HG02588 (cell line): Measurements from ENCODE around the gene FLVCR2.
"Not testable (repeated sequence)": the region's sequence is repeated elsewhere in the genome, so short reads cannot be mapped to it uniquely, and the experiment has no call there.

ENCODE experiments used
- ATAC-seq: cut with Tn5 transposase; IDR thresholded peaks from one replicate; pipeline ENCODE4 v1.9.1; 2021; ENCODE audit warnings: mild to moderate bottlenecking, moderate library complexity; ENCODE audit not compliant: unreplicated experiment

Gene FLVCR2

DNA sequence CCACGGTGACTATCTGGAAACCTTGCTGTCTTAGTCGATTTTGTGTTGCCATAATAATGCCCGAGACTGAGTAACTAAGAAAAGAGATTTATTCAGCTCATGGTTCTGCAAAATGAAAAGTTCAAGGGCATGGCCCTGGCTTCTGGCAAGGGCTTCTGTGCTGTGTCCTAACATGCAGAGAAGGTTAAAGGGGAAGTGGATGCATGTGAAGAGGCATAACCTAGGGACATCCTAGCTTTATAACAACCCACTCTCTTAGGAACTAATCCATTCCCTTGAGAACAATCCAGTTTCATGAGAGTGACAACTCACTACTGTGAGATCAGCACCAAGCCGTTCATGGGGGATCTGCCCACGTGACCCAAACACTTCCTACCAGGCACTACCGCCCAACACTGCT lies 11.5 kb downstream of the FLVCR2 start:
- no peak for ATAC-seq

DNA sequence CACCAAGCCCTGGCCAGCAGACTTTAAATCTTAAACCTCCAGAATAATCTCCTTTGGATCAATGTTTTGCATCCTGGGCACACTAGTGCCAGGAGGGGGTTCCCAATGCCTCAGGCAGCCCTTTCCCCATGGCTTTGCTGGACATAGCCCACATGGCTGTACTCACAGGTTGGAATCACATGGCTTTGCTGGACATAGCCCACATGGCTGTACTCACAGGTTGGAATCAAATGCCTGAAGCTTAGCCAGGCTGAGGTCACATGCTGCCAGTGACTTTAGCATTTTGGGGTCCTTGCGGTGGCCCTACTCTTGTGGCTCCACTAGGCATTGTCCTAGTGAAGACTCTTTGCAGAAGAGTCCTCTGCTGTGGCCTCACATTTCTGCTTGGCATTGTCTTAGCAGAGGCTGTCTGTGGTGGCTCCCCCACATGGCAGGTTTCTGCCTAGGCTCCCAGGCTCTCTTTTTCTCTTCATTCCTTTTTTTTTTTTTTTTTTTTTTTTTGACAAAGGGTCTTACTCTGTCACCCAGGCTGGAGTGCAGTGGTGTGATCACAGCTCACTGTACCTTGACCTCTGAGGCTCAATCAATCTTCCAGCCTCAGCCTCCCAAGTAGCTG lies 13.0 kb downstream of the FLVCR2 start:
- ATAC-seq: no peak

DNA sequence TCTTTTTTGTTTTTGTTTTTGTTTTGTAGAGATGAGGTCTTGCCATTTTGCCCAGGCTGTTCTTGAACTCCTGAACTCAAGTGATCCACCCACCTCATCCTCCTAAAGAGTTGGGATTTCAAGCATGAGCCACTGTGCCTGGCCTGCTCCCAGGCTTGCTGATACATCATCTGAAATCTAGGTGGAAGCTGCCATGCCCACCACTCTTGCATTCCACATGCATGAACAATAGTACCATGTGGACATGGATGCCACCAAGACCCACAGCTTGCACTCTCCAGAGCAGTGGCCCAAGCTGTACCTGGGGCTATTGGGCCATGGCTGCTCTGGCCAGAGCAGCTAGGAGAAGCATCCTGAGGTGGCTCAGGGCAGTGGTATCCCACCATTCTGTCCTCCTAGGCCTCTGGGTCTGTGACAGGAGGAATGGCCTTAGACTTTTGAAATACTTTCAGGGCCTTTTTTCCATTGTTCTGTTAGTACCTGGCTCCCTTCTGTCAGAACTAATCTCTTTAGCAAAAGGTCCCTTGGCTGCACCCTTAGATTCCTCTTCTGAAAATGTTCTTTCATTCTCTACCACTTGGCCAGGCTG lies 13.7 kb downstream of the FLVCR2 start:
- ATAC-seq: no peak

DNA sequence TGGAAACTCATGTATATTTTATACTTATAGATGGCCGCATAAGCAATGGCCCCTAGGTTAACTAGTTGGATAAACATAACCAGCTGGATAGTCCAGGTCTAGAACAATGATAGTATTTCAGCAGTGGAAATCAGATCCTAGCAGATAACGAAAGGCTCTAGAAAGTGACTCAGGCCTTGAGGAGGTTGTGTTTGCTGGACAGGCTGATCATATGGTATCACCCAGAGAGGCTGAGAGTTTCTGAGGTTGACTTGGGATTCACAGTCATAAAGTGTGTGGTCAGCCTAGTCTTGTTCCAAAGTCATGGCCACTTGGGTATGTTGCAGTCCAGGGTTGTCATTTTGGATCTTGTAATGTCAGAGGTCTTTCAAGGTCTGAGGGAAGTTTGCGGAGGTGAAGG lies 16.8 kb downstream of the FLVCR2 start:
- ATAC-seq: no peak

DNA sequence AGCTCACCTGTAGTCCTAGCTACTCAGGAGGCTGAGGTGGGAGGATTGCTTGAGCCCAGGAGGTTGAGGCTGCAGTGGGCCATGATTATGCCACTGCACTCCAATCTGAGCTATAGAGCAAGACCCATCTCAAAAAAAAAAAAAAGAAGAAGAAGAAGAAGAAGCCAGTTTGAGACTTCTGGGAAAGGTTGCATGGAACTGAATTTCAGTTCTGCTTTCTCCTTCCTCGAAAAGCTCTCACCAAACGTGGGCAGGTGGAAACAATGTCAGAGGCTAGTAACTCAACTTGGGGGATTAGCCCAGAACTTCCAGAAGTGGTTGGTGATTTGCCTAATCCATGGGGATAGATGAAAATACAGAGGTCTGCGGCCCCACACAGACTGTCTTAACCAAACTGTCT lies 18.7 kb downstream of the FLVCR2 start:
- ATAC-seq: no peak

DNA sequence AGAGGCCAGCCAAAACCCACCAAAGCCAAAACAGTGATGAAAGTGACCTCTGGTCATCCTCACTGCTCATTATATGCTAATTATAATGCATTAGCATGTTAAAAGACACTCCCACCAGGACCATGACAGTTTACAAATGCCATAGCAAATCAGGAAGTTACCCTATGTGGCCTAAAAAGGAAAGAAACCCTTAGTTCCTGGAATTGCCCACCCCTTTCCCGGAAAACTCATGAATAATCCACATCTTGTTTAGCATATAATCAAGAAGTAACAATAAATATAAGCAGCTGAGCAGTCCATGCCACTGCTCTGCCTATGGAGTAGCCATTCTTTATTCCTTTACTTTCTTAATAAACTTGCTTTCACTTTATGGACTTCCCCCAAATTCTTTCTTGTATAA lies 21.7 kb downstream of the FLVCR2 start:
- ATAC-seq: not testable (repeated sequence)

DNA sequence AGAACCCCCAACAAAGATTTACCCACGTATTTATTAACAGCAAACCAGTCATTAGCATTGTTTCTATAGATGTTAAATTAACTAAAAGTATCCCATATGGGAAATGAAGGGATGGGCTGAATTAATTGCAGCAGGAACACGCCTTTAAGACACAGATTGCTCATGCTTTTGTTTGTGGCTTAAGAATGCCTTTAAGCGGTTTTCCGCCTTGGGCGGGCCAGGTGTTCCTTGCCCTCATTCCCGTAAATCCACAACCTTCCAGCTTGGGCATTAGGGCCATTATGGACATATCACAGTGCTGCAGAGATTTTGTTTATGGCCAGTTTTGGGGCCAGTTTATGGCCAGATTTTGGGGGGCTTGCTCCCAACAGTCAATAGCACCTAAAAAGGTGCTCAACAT lies 22.6 kb downstream of the FLVCR2 start:
- ATAC-seq: not testable (repeated sequence)

DNA sequence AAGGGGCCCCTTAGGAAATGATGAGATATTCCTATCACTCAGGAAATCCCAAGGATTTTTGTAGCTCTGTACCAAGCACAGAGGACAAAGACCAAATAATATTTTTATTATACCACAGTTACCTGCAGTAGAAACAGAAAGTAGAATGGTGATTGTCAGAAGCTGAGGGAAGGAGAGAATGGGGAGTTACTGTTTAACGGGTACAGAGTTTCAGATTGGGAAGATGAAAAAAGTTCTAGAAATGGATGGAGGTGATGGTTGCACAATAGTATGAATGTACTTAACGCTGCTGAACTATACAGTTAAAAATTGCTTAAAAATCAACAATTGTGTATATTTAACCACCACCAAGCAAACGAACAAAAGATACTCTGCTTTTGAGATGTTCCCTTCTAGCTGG lies 24.1 kb downstream of the FLVCR2 start:
- no peak for ATAC-seq

DNA sequence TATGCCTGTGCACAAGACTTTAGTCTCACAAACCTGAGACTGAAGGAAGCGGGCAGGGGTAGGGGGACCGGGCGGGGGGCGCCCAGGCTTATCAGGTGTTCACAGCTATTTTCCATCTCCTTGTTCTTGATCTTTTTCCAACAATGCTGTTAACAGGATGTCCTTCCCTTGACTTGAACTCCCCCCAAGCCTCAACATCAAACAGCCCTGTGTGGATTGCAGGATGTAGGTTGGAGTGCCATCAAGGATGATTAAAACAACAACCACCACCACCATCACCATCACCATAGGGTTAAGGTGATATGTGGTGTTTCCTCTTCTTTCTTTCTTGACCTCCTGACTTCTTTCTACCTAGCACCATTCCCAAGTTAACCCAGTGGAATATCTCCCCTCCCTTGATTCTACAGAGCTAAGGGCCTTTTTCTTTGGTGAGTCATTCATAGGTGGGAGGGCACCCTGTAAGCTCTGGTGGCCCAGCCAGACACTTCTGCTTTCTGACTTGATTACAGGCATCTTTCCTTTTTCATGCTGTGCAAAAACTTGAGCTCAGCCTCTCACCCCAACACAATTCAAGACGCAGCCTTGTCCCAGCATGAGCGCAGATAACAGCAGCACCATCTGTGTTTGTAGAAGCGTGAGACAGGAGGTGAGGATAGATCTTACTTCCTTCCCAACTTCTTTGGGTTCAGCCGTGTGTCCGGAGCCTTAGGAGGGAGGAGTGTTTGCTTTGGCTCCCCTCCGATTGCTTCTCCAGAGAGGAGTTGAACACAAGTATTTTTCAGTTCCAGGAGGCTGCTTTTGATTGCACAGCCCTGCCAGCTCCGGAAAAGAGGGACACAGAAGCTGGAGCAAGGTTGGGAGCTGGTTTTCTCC lies 26.8 kb downstream of the FLVCR2 start:
- ATAC-seq: no peak

DNA sequence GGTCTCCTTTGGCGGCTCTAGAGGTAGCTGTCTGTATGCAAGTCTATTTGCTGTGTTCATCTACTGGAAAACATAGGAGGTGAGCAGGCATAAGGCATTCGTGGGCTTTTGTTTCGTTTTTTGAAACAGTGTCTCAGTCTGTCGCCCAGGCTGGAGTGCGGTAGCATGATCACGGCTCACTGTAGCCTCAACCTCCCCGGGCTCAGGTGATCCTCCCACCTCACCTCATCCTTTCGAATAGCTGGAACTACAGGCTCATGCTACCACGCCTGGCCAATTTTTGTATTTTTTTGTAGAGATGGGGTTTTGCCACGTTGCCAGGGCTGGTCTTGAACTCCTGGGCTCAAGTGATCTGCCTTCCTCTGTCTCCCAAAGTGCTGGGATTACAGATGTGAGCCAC lies 27.5 kb downstream of the FLVCR2 start:
- ATAC-seq: no peak

DNA sequence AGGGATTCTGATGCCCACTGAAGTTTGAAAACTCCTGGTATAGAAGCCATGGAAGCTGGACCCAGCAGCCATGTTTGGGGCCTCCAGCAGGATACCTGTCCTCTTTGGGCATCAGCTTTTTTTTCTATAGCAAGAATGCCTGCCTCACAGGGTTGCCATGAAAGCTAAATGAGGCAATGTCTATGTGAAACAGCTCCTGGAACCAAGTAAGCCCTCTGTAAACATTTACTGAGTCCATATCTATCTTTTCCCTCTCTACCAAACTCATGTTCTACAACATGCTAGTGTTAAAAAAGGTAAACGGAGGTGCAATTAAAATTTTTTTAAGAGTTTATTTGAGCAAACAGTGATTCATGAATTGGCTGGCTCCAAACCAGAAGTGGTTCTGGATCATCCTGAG lies 28.6 kb downstream of the FLVCR2 start:
- ATAC-seq: no peak

DNA sequence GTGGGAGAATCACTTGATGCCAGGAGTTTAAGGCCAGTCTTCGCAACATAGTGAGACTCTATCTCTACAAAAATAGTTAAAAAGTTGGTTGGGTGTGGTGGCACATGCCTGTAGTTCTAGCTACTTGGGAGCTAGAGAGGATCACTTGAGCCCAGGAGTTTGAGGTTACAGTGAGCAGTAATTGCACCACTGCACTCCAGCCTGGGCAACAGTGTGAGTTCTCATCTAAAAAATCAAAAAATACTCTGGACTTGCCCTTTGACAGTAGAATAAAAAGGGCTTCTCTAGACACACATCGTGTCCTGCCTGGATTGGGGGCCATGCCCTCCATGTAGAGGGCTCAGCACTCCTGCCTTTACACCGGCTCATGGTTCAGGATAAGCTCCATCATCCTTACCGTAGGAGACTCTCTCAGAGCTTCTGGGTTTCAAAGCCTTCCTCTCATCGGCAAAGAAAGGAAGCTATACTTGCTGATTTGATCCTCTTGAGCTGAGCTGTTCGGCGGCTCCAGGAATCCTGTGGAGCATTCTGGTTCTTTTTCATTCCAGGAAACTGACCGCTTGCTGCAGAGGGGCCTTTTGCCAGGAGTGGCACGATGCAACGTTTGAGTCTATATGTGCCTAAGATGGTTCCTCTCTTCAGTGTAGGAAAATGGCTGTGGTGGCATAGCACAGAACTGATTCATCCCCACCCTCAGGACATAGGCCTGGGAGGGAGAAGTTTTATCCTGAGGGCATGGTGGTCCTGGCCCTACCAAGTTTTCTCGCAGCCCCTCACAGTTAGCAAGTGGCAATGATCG lies 29.6 kb downstream of the FLVCR2 start:
- ATAC-seq: no peak

DNA sequence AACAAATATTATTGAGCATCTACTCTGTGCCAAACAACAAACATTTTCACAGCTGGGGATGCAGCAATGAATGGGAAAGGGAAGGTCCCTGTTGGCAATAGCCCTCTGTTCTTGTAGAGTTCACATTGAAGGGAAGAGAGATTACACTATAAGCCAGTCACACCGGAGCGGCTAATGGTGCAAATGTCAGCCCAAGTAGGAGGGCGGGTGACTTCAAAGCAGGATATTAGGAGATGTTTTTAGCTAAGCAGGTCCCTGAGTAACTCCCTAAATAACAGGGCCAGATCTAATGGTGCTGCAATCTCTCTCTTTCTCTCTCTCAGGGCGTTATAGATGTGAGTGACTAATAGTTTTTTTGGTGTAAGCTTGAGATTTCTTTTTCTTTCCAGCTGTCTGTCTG lies 30.7 kb downstream of the FLVCR2 start:
- no peak for ATAC-seq

DNA sequence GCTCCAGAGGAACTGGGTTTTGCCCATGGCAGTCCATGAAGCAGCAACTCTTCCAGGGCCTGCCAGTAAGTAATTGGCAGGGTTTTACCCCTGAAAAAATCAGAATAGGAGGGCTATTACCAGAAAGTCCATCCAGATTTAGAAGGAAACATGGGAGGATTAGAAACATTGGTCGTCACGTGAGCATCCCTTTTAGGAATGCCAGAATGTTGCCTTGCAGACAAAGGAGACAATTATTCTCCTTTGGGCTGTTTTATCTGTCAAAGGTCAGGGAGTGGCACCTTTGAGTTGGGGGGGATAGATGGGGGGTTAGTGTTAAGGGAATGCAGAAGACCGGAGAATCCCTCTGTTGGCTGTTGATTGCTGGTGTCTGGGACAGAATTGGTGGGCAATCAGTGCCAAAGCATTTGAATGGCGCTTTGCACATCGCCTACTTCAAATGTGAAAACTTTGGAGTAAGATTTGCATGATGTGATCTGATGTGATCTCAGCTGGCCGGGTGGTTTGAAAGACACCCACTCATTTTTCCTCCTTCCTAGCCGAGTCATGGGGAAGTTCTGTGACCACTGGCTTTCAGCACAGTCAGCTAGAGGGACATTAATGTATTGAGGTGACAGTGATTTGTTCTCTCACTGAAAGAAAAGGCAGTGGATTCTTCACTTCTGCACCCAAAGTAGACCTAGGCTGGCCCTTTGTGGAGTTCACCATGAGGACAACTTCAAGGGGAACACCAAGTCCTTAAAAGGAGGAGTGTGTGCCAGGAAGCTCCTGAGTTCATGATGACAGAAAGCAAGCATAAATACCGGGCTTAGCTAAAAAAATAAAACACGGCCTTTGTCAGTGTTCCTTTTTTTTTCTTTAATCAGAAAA lies 31.4 kb downstream of the FLVCR2 start:
- ATAC-seq: no peak

DNA sequence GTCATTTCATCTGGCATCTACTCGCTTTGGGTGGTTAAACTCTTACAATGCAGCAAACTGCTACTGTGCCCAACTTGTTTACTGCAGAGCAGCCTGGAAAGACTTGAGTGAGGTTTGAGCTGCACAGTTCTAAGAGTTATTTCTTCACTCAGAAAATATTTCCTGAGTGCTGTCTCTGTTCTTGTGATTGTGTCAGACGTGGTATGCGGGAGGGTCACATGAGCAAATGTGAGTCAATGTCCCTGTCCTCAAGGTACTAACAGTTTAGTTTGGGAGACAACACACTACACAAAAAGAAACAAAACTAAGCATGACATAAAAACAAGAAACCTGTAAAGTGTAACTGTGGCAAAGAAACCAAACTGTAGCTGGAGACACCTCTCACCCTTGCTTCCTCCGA lies 32.4 kb downstream of the FLVCR2 start:
- ATAC-seq: no peak

DNA sequence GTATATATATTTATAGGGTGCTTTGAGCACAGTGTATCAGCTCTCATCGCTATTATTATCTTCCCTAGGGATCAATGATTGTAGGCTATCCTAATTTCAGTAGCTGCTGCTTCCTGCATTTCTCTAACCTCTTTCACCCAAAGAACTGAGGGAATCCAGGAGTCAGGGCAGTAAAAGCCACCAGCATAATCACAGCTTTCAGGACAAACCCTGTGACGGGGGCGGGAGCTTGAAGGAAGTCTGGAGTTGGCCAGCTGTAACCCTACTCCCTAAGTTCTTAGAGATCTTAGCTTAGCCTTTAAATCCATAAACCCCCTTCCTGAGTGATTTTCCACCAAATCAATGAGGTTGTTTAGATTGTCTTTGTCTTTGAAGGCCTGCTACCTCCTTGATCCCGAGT lies 33.7 kb downstream of the FLVCR2 start:
- no peak for ATAC-seq

DNA sequence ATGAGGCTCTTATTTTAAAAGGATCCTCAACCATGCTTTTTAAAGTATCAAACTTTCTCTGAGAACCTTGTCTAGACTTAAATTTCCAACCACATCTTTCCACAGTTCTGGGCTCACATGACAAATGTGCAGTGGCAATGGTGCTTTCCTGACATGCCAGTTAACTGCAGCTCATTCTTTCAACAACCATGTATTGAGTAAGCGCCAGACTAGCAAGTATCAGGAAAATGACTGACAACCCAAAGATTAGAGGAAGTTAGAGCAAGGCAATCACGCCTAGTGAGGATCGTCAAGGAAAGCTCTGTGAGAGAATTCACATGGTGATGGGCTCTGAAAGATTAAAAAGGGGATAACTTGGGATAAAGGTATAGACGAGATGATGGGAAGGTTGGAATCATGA lies 35.8 kb downstream of the FLVCR2 start:
- no peak for ATAC-seq

DNA sequence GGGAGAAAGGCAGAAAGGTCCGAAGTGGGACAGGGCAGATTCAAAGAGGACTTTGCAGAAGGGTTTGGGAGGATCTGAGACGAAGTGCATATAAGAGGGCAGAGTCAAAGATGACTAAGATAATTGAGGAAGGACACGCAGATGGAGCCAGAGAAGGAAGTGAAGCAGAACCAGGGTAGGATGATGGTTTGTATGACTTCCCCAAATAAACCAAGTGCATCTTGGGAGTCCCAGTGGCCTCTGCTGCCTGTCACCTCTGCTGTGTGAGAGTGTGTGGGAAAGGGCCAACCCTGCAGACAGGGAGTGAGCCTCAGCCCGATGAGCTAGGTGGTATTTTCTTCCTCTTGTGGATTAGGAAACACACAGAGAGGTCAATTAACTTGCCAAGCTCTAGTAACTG lies 36.8 kb downstream of the FLVCR2 start:
- ATAC-seq: no peak

DNA sequence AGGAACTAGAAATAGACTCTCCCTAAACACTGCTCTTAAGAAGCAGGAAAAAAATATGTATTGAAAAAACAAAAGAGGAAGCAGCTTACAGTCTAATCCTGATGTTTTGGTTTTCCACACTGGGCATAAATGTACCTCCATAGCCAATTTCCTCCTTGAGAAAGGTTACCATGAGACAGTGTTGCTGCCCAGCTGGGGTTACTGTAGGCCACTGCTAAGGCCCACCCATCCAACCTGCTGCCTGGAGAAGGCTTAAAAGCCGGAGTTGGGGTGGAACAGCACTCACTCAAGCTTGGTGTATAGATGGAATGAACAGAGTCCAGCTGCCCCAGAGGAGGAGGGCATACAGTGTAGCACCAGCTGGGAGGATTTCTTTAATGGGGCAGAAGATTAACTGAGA lies 41.1 kb downstream of the FLVCR2 start:
- no peak for ATAC-seq

DNA sequence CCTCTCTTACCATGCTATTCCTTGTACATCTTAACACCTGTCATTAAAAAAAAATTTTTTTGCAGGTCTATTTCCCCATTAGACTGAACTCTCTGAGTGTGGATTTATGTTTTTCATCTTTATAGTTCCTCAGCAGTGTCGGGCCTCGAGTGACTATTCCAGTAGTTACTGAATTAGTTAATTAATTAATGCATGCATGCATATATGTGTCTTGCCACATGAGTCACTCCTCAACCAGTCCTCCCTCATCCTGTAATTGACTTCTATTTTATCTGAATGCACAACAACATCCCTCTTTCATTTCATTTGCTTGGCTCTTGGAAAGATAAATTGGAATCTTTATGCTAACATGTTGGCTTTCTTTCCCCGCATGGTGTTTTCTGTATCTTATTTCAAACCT lies 46.6 kb downstream of the FLVCR2 start:
- ATAC-seq: no peak

DNA sequence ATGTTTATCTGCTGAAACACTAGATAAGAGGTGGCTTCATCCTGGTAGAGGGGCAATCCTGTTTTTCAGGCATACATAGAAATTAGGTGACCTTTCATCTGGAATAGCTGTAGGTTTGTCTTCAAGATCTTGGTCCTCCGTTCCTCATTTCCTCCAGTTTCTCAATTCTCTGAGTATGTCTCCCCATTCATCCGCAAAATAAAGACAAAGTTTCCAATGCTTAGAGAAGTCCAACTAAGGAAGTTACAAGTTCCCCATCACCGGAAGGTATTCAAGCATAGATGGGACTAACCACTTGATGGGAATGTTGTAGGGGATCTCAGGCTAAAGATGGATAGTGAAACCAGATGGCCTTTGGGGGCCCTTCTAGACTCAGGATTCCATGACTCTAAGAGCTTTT lies 48.0 kb downstream of the FLVCR2 start:
- ATAC-seq: no peak
